H1 (cell line): ENCODE data around the gene WDR59. TPM values are rescaled to one million over a fixed set of nuclear protein-coding genes. Genes with fewer than 3 reads are reported as not detected.

Experiments used
- CTCF ChIA-PET: fragments of 300-600 bp; sonication (Branson Sonifier 250); formaldehyde crosslinking; loops from one replicate; lab custom pipeline; 2021; ENCODE audit not compliant: partially characterized antibody; lab: Charles Lee
- POLR2A ChIA-PET: fragments of 300-600 bp; sonication (Branson Sonifier 250); formaldehyde crosslinking; loops from one replicate; lab custom pipeline; 2021; ENCODE audit warnings: inconsistent platforms; ENCODE audit not compliant: partially characterized antibody; lab: Charles Lee
- DNase-seq, 2 experiments: peaks; one replicate each; pipeline versions ENCODE4 v3.0.0 to v3.0.0-alpha.2; 2010 to 2022; ENCODE audit warnings: low spot score in 2 of 2, low read depth in 1 of 2, mixed read lengths in 1 of 2
- FAIRE-seq: peaks from 2 replicates; lab custom pipeline; 2011; peaks lifted over from hg19 to GRCh38; lab: Jason Lieb, UNC
- H2AFZ ChIP-seq: 2 replicates; pipeline ENCODE4 v1.8.1; 2012; ENCODE audit warnings: low read length, inconsistent platforms
- H2AK5ac ChIP-seq: 2 replicates; pipeline ENCODE4 v1.6.1; 2013; ENCODE audit warnings: low read depth, low read length
- H2BK120ac ChIP-seq: replicated peaks from 2 replicates; pipeline ENCODE3; 2013; ENCODE audit warnings: low read depth, low read length, inconsistent platforms
- H2BK12ac ChIP-seq: 2 replicates; pipeline ENCODE4 v1.6.1; 2013; ENCODE audit warnings: low read depth, low read length
- H2BK15ac ChIP-seq: 2 replicates; pipeline ENCODE4 v1.6.1; 2013; ENCODE audit warnings: low read length
- H2BK20ac ChIP-seq: 2 replicates; pipeline ENCODE4 v1.6.1; 2013; ENCODE audit warnings: low read length
- H2BK5ac ChIP-seq: 2 replicates; pipeline ENCODE4 v1.6.1; 2013; ENCODE audit warnings: low read depth, low read length
- H3K14ac ChIP-seq: 2 replicates; pipeline ENCODE4 v1.6.1; 2013; ENCODE audit warnings: inconsistent platforms; ENCODE audit not compliant: insufficient read length
- H3K18ac ChIP-seq: 2 replicates; pipeline ENCODE4 v1.6.1; 2013; ENCODE audit warnings: low read length; ENCODE audit errors: extremely low read depth
- H3K23ac ChIP-seq: 2 replicates; pipeline ENCODE4 v1.6.1; 2013; ENCODE audit warnings: inconsistent platforms; ENCODE audit not compliant: insufficient read length
- H3K23me2 ChIP-seq: 2 replicates; pipeline ENCODE4 v1.6.1; 2013; ENCODE audit warnings: low read depth, low read length
- H3K27ac ChIP-seq: 2 replicates; pipeline ENCODE4 v1.6.1; 2011; ENCODE audit warnings: low read depth, low read length, inconsistent platforms
- H3K27me3 ChIP-seq, 4 experiments: replicated peaks in 1 of 4; 1 replicate in 1 of 4; 2 replicates in 3 of 4; pipeline versions ENCODE4 v1.6.1 to v1.8.1; 2011 to 2013; ENCODE audit warnings: low read length in 3 of 4, mild to moderate bottlenecking in 3 of 4, inconsistent platforms in 2 of 4, mixed read lengths in 2 of 4, moderate library complexity in 1 of 4; ENCODE audit not compliant: control insufficient read depth in 3 of 4, insufficient read depth in 3 of 4; ENCODE audit errors: extremely low read depth in 1 of 4
- H3K36me3 ChIP-seq, 4 experiments: 2 replicates each; pipeline versions ENCODE4 v1.6.1 to v1.8.1; 2011 to 2013; ENCODE audit warnings: mild to moderate bottlenecking in 4 of 4, low read length in 3 of 4, moderate library complexity in 2 of 4, control low read depth in 1 of 4, inconsistent platforms in 1 of 4; ENCODE audit not compliant: insufficient read depth in 4 of 4, control insufficient read depth in 2 of 4
- H3K4ac ChIP-seq: replicated peaks from 2 replicates; pipeline ENCODE3; 2013; ENCODE audit warnings: low read length, low read depth, mixed read lengths, inconsistent platforms; ENCODE audit not compliant: insufficient read length
- H3K4me1 ChIP-seq, 4 experiments: replicated peaks in 1 of 4; 1 replicate in 1 of 4; 2 replicates in 3 of 4; pipeline versions ENCODE4 v1.6.1 to v1.8.1; 2011 to 2013; ENCODE audit warnings: low read length in 3 of 4, inconsistent platforms in 2 of 4, mixed read lengths in 1 of 4; ENCODE audit not compliant: insufficient read depth in 4 of 4, control insufficient read depth in 3 of 4
- H3K4me2 ChIP-seq, 2 experiments: 2 replicates each; pipeline versions ENCODE4 v1.6.1 to v1.8.1; 2011 to 2013; ENCODE audit warnings: low read depth in 2 of 2, low read length in 2 of 2, control low read depth in 1 of 2, inconsistent platforms in 1 of 2, mild to moderate bottlenecking in 1 of 2; ENCODE audit not compliant: insufficient read depth in 1 of 2
- H3K4me3 ChIP-seq, 4 experiments: fragments of 200-600, 300-600 bp in 1 of 4; sonication (generic), shearing (Covaris generic), sonication (Bioruptor Twin) in 1 of 4; 2 replicates each; pipeline versions ENCODE4 v1.5.1 to v1.8.1; 2011 to 2016; ENCODE audit warnings: low read length in 4 of 4, low read depth in 3 of 4, control low read depth in 2 of 4, inconsistent platforms in 2 of 4, mild to moderate bottlenecking in 2 of 4, mixed read lengths in 1 of 4, moderate library complexity in 1 of 4; ENCODE audit not compliant: insufficient read depth in 2 of 4; ENCODE audit errors: extremely low read depth in 1 of 4
- H3K56ac ChIP-seq: replicated peaks from 2 replicates; pipeline ENCODE3; 2013; ENCODE audit warnings: low read depth, mild to moderate bottlenecking, mixed read lengths, low read length, inconsistent platforms; ENCODE audit not compliant: insufficient read length
- H3K79me1 ChIP-seq: 2 replicates; pipeline ENCODE4 v1.6.1; 2013; ENCODE audit warnings: low read depth, low read length, control low read depth
- H3K79me2 ChIP-seq, 2 experiments: 2 replicates each; pipeline versions ENCODE4 v1.6.1 to v1.8.1; 2012 to 2013; ENCODE audit warnings: low read length in 2 of 2, mild to moderate bottlenecking in 2 of 2, inconsistent platforms in 1 of 2; ENCODE audit not compliant: insufficient read depth in 2 of 2, control insufficient read depth in 1 of 2
- H3K9ac ChIP-seq, 4 experiments: replicated peaks in 1 of 4; 1 replicate in 1 of 4; 2 replicates in 3 of 4; pipeline versions ENCODE4 v1.6.1 to v1.8.1; 2011 to 2013; ENCODE audit warnings: low read depth in 3 of 4, low read length in 3 of 4, control low read depth in 2 of 4, mild to moderate bottlenecking in 2 of 4, moderate library complexity in 2 of 4, inconsistent platforms in 1 of 4; ENCODE audit errors: extremely low read depth in 1 of 4
- H3K9me3 ChIP-seq, 2 experiments: 2 replicates each; pipeline versions ENCODE4 v1.6.1 to v1.8.1; 2012 to 2013; ENCODE audit warnings: mild to moderate bottlenecking in 2 of 2, moderate library complexity in 2 of 2, control low read depth in 1 of 2, inconsistent platforms in 1 of 2, low read depth in 1 of 2, low read length in 1 of 2, mixed read lengths in 1 of 2; ENCODE audit not compliant: insufficient read depth in 2 of 2
- H4K20me1 ChIP-seq, 2 experiments: replicated peaks in 1 of 2; 2 replicates each; pipeline versions ENCODE3 to v1.8.1; 2011 to 2013; ENCODE audit warnings: inconsistent platforms in 2 of 2, low read length in 2 of 2, mild to moderate bottlenecking in 1 of 2; ENCODE audit not compliant: insufficient read depth in 2 of 2, control insufficient read depth in 1 of 2
- H4K5ac ChIP-seq: 2 replicates; pipeline ENCODE4 v1.6.1; 2013; ENCODE audit warnings: low read length, low read depth, mixed read lengths, inconsistent platforms; ENCODE audit not compliant: insufficient read length
- H4K8ac ChIP-seq: 2 replicates; pipeline ENCODE4 v1.8.0; 2013; ENCODE audit warnings: mild to moderate bottlenecking, moderate library complexity, low read length, inconsistent platforms; ENCODE audit not compliant: insufficient read depth; ENCODE audit errors: extremely low read depth
- H4K91ac ChIP-seq: replicated peaks from 2 replicates; pipeline ENCODE3; 2013; ENCODE audit warnings: low read length, mixed read lengths, inconsistent platforms; ENCODE audit not compliant: insufficient read length
- CBX8 ChIP-seq: fragments of 300-800, 300-1000 bp; sonication (generic); IDR thresholded peaks from 2 replicates; pipeline ENCODE4 v1.7.1; 2016; ENCODE audit warnings: low read depth, low read length, borderline replicate concordance
- CTBP2 ChIP-seq: IDR thresholded peaks from 2 replicates; pipeline ENCODE4 v1.7.0; 2011; ENCODE audit warnings: borderline replicate concordance, mild to moderate bottlenecking, moderate library complexity, mixed read lengths, low read length; ENCODE audit not compliant: insufficient read depth, insufficient read length
- FOSL1 ChIP-seq: IDR thresholded peaks from 2 replicates; pipeline ENCODE4 v1.6.1; 2011; ENCODE audit warnings: mild to moderate bottlenecking, low read depth, low read length, moderate library complexity; ENCODE audit not compliant: insufficient read depth
- HDAC2 ChIP-seq, 2 experiments: fragments of 300-600 bp in 1 of 2; sonication (generic) in 1 of 2; IDR thresholded peaks; 2 replicates each; pipeline ENCODE4 v1.6.1; 2011 to 2012; ENCODE audit warnings: low read depth in 2 of 2, low read length in 2 of 2, mild to moderate bottlenecking in 2 of 2, moderate library complexity in 2 of 2, borderline replicate concordance in 1 of 2, inconsistent platforms in 1 of 2
- JUN ChIP-seq: IDR thresholded peaks from 2 replicates; pipeline ENCODE4 v1.6.1; 2011; ENCODE audit warnings: low read depth, mild to moderate bottlenecking, improper control_type of control experiment, low read length
- KDM4A ChIP-seq: IDR thresholded peaks from one replicate; pipeline ENCODE4 v1.7.1; 2012; ENCODE audit warnings: low read depth, mild to moderate bottlenecking, moderate library complexity, low read length, inconsistent platforms; ENCODE audit not compliant: severe bottlenecking
- PHF8 ChIP-seq: fragments of 200-600 bp; sonication (generic); conservative IDR thresholded peaks from 2 replicates; pipeline ENCODE4 v1.7.1; 2012; ENCODE audit warnings: low read depth, mild to moderate bottlenecking, inconsistent platforms, low read length, moderate library complexity
- RNF2 ChIP-seq: fragments of 200-900, 300-1000 bp; sonication (generic); IDR thresholded peaks from 2 replicates; pipeline ENCODE4 v1.7.1; 2016; ENCODE audit warnings: borderline replicate concordance, low read depth, mild to moderate bottlenecking, antibody characterized with exemption, low read length; ENCODE audit not compliant: poor library complexity, severe bottlenecking; ENCODE audit errors: missing control alignments
- SIN3A ChIP-seq, 2 experiments: IDR thresholded peaks in 1 of 2; conservative IDR thresholded peaks in 1 of 2; 2 replicates each; pipeline ENCODE4 v1.6.1; 2011 to 2012; ENCODE audit warnings: low read length in 2 of 2, improper control_type of control experiment in 1 of 2, low read depth in 1 of 2, mild to moderate bottlenecking in 1 of 2
- SP2 ChIP-seq: IDR thresholded peaks from 2 replicates; pipeline ENCODE4 v1.6.1; 2012; ENCODE audit warnings: mild to moderate bottlenecking, low read length, inconsistent platforms
- TAF7 ChIP-seq: optimal IDR thresholded peaks from 2 replicates; pipeline ENCODE3; 2011; ENCODE audit warnings: low read depth, mild to moderate bottlenecking, inconsistent platforms, low read length, moderate library complexity, borderline replicate concordance
- WGBS, 2 experiments: shearing (Covaris generic) in 1 of 2; methylation state at CpG; one replicate each; pipeline versions ENCODE4 v1.1.6 to v1.1.7; 2013 to 2015; ENCODE audit warnings: low lambda C conversion rate in 2 of 2, mixed read lengths in 2 of 2, inconsistent platforms in 1 of 2, low coverage in 1 of 2, missing lambda C conversion rate in 1 of 2; ENCODE audit not compliant: insufficient replicate concordance in 2 of 2, insufficient coverage in 1 of 2, insufficient read length in 1 of 2; ENCODE audit errors: extremely low coverage in 1 of 2, missing lambda C conversion rate in 1 of 2; 5-methylcytosine and 5-hydroxymethylcytosine counted together
- polyA plus RNA-seq, 7 experiments: library from polyadenylated mRNA; depleted of rRNA in 3 of 7; stranded (reverse) in 5 of 7; unstranded in 2 of 7; fragments of >200 nt in 5 of 7; fragments of 200-250 nt in 2 of 7; gene quantifications; 1 replicate in 5 of 7; 2 replicates in 1 of 7; 4 replicates in 1 of 7; pipeline versions ENCODE4 v1.2.1 to v1.2.3, GENCODE V29; 2011 to 2013; ENCODE audit warnings: missing spikeins in 2 of 7, mixed read lengths in 2 of 7
- total RNA-seq: library from RNA; stranded (reverse); fragmentation: NEBNext Ultra II Directional; extraction: Animal tissue kit (Norgen Biotek cat#: 25700); gene quantifications from 2 replicates; pipeline ENCODE4 v1.2.1, GENCODE V29; 2021

WDR59 gene
- total and polyA plus RNA-seq, 2 of the 8 experiments (the other 6 are each of a cell fraction or from before 2014, with no cell fraction given), result 84.2 to 124 TPM

GRCh38 chr16:74872302-74872701 is 112.6 kb downstream of the WDR59 start:
- H3K79me1 ChIP-seq, result no peaks in the 10 kb centered on the region
- H3K4ac ChIP-seq, result no peak overlapping the region
- POLR2A ChIA-PET, result interaction anchor here (0.9 to 1.4 kb wide), 4 partner anchors 9 to 98 kb away, joined by 3 to 4 read pairs (median 3); partner anchors contain the start of gene FA2H
- no peak overlapping the region for H3K56ac ChIP-seq
- H3K9ac ChIP-seq, result no peak overlapping the region
- no peak overlapping the region; the same call in 1 of the 2 replicates for H2AK5ac ChIP-seq
- H2BK5ac ChIP-seq, result no peak overlapping the region; the same call in 1 of the 2 replicates
- H3K36me3 ChIP-seq, result peaks cover 0 to 20% (median 1%) of the 10 kb centered on the region in 4 experiments; a peak in 3 of 8 replicates
- H3K4me2 ChIP-seq, result peak overlapping the region in 1 of 2 experiments; percentile 26; a peak in 1 of 4 replicates
- H2BK15ac ChIP-seq, result no peak overlapping the region
- H3K4me3 ChIP-seq, result no peak overlapping the region
- FAIRE-seq, result no peak
- peaks cover 6 to 26% (median 20%) of the 10 kb centered on the region in 4 experiments; a peak in 6 of 7 replicates for H3K4me1 ChIP-seq
- H4K20me1 ChIP-seq, result peaks cover 0 to 1% of the 10 kb centered on the region in 2 experiments
- H3K18ac ChIP-seq, result 0 out of 2 replicates have a peak overlapping the region, but pooled peaks have one; percentile 67
- H4K91ac ChIP-seq, result no peak overlapping the region
- H4K5ac ChIP-seq, result no peak overlapping the region
- H3K23ac ChIP-seq, result no peak overlapping the region
- DNase-seq, result no peak
- H2BK120ac ChIP-seq, result no peak overlapping the region
- no peaks in the 10 kb centered on the region for H3K27me3 ChIP-seq
- H2BK12ac ChIP-seq, result 0 out of 2 replicates have a peak overlapping the region, but pooled peaks have one; percentile 71
- no peak overlapping the region for H4K8ac ChIP-seq
- no peak overlapping the region for H3K14ac ChIP-seq
- no peak overlapping the region for H2AFZ ChIP-seq
- H3K23me2 ChIP-seq, result no peaks in the 10 kb centered on the region
- no peak overlapping the region; the same call in 1 of the 2 replicates for H2BK20ac ChIP-seq
- CTCF ChIA-PET, result interaction anchor here (0.8 to 1.6 kb wide), 5 partner anchors 9 to 58 kb away, joined by 4 to 6 read pairs (median 4); no protein-coding TSS in a partner anchor
- WGBS, 2 experiments, result 86% methylated on average over 2 of the region's 2 CpGs; no CpG with 5 or more reads in 1 of the 2 experiments
- H3K27ac ChIP-seq, result no peak overlapping the region
- no peaks in the 10 kb centered on the region for H3K79me2 ChIP-seq
- no peaks in the 10 kb centered on the region for H3K9me3 ChIP-seq
- TF ChIP-seq FOSL1, result no peak
- TF ChIP-seq KDM4A, result no peak
- no peak for TF ChIP-seq PHF8
- TF ChIP-seq CTBP2, result no peak
- no peak for TF ChIP-seq JUN
- no peak for TF ChIP-seq SIN3A (conservative IDR thresholded peaks at IDR 0.05 in 1 of 2, IDR thresholded peaks at IDR 0.05 in 1 of 2; ENCODE audit: low read depth in 1 of 2, low read length in 2 of 2)
- TF ChIP-seq HDAC2 (IDR thresholded peaks at IDR 0.05; ENCODE audit: borderline replicate concordance in 1 of 2, low read depth in 2 of 2, low read length in 2 of 2), result no peak
- no peak for TF ChIP-seq TAF7
- TF ChIP-seq RNF2, result no peak
- no peak for TF ChIP-seq CBX8
- TF ChIP-seq SP2, result no peak
